Measurements from ENCODE around the gene TAF4B.
"Not testable (repeated sequence)": the region's sequence is repeated elsewhere in the genome, so short reads cannot be mapped to it uniquely, and the experiment has no call there.

GRCh38 chr18:26245434-26245833 lies 19.2 kb downstream of the TAF4B start:
- TF ChIP-seq USF2 (IDR thresholded peaks at IDR 0.05; ENCODE audit: borderline replicate concordance, low read depth, low read length); CTCF (IDR thresholded peaks at IDR 0.05 in 2 of 3, conservative IDR thresholded peaks at IDR 0.05 in 1 of 3; ENCODE audit: control insufficient read depth in 2 of 3, extremely low read depth in 1 of 3, insufficient read depth in 1 of 3, low read depth in 3 of 3, low read length in 3 of 3); EZH2 (IDR thresholded peaks at IDR 0.05; ENCODE audit: borderline replicate concordance, control insufficient read depth, low read depth, low read length); HCFC1 (IDR thresholded peaks at IDR 0.05; ENCODE audit: low read length); TAF1 (IDR thresholded peaks at IDR 0.05; ENCODE audit: borderline replicate concordance, low read depth, low read length); POLR2A (IDR thresholded peaks at IDR 0.05; ENCODE audit: low read depth, low read length): not testable (repeated sequence)

Measured in GM12878 (cell line).